HG02970 (cell line): ENCODE data around the gene MYLK.

Source experiments
- ATAC-seq: cut with Tn5 transposase; IDR thresholded peaks from one replicate; pipeline ENCODE4 v1.9.1; 2021; ENCODE audit warnings: mild to moderate bottlenecking, moderate library complexity, moderate number of reproducible peaks; ENCODE audit not compliant: unreplicated experiment, low FRiP score

MYLK gene

GRCh38 chr3:123686251-123686650, 197.9 kb downstream of the MYLK start:
- no peak for ATAC-seq

DNA sequence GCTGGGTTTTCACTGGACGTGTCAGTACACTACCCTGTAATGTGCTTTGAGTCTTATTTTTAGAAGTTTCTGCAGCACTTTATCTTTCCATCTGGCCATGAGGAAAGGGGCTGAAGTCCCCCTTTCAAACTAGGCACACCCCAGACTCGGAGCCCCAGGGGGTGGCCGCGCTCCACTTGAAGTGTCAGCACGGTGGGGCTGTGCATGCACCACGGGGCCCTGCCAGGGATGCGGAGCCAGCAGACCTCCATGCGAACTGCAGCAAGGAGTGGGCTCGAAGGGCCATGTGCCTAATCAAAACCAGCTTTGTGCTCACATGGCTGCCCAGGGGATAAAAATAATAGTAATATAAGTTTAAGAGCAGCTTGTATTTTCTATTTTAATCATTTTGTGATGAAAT, 198.4 kb downstream of the MYLK start:
- no peak for ATAC-seq

DNA sequence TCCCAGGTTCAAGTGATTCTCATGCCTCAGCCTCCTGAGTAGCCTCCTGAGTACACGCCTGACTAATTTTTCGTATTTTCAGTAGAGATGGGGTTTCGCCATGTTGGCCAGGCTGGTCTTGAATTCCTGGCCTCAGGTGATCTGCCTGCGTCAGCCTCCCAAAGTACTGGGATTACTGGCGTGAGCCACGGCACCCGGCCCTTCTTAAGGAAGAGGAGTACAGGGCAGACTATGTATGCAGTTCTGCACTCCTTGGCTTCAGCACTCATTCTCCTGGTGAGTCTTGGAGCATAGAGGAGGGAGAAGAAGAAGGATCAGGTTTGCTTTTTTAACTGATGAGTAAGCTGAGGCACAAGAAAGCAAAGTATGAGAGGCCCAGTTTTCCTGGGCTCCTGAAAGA, 199.5 kb downstream of the MYLK start:
- ATAC-seq: no peak

GRCh38 chr3:123684209-123684608, 199.9 kb downstream of the MYLK start:
- no peak for ATAC-seq

- ATAC-seq: no peak
Measured at GRCh38 chr3:123683505-123684154, 200.5 kb downstream of the MYLK start.

GRCh38 chr3:123682781-123683504, 201.2 kb downstream of the MYLK start:
- ATAC-seq: no peak

DNA sequence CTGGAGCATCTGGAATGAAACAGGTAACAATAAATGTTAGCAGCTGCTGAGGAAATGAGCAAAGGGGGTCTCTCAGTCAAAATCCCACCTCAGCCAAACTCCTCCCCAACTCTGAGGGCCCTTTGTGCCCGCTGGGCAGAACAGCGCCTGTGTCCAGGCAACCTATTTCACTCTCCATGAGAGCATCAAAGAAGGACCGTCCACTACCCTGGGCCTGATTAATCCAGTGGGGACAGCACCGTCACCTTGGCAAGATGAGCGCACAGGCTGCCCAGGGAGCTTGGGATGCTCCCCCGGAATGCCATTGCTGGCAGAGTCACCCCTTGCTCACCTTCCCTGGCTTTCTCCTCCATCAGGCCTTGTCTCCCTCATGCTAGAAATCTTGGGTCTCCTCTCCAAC, 201.8 kb downstream of the MYLK start:
- ATAC-seq: no peak

GRCh38 chr3:123679712-123680386, 204.3 kb downstream of the MYLK start:
- ATAC-seq: no peak

DNA sequence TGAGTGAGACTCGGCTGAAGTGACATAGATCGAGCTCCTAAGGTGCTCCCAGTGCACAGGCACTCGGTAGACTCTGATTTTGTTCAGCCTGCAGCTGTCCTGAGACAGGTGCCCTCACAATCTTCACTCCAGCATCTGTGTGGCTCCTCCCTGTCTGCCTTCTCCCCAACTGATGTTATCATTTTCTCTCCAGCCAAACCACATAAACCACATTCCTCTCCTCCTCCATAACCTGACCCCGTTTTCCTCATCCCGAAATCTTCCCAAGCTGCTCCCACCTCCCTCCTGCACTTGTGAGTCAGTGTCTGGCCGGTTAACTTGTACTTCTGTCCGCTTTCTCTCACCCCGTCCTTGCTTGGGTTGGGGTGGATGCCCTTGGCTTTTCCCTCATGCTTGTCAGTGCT, 206.0 kb downstream of the MYLK start:
- no peak for ATAC-seq

- no peak for ATAC-seq
Measured at GRCh38 chr3:123672429-123673146, 211.5 kb downstream of the MYLK start.

- ATAC-seq: no peak
Measured at GRCh38 chr3:123670743-123671142, 213.4 kb downstream of the MYLK start.

GRCh38 chr3:123668906-123669305, 215.2 kb downstream of the MYLK start:
- ATAC-seq: no peak

DNA sequence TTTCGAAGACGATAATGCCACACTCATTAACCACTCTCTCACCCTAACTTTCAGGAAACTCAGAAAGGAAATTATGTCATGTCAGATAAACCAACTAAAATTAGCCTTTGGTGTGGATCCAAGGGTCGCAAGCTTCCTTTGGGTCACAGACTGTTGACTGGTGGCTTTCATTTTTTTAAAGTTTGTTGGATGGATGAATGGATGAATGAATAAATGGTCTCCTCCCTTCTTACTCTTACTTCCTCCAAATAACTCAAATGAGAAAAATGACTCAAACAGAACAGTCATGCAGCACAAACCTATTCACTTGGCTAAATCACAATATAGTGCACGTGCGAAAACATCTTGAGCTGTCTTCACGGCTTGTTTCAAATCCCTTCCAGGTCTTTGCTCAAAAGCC, 216.3 kb downstream of the MYLK start:
- ATAC-seq: no peak

DNA sequence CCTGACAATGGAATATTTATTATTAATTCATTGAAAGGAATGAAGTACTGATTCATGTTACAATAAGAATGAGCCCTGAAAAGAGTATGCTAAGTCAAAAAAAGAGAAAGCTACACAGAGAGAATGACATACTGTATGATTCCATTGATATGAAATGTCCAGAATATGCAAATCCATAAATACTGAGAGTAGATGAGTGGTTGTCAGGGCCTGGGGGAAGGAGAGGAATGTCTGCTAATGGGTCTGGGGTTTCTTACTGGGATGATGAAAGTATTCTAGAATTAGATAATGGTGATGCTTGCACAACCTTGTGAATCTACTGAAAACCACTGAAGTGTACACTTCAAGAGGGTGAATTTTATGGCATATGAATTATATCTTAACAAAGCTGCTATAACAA, 219.4 kb downstream of the MYLK start:
- no peak for ATAC-seq

DNA sequence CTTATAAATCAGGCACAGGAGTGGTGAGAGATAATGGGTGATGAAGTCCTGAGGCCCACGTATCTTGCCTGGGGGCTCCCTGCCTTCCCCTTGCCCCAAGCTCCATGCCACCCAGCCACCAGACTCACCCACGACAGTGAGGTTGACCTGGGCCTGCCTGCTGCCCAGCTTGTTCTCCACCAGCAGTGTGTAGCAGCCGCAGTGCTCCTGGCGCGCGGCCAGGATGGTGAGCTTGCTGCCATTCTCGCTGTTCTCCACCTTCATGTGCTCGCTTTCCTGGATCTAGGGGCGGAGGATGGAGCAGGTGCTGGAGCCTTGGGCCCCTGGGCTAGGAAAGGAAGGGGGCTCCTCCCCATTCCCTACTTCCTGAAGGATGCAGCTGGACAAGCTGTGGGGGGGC, 220.2 kb downstream of the MYLK start:
- ATAC-seq: no peak

- ATAC-seq: no peak
Measured at GRCh38 chr3:123661973-123662372, 222.2 kb downstream of the MYLK start.

DNA sequence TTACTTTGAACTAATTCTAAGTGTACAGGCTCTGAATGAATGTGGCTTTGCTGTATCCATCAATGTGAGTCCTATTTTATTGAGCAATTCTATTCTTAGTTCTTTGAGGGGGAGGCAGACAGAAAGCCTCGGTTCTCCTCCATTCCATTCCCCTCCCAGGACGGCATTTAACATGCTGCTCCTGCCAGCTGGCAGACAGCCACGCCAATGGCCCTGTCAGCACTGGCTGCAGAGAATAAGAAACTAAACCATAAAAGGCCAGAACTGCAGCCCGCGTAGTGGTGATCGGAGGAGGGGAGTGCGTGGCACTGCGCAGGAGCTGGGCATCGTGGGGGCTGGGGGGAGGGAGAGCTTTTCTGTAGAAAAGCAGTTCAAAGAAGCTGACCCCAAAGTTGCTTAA, 223.2 kb downstream of the MYLK start:
- ATAC-seq: no peak

GRCh38 chr3:123660141-123660675, 223.9 kb downstream of the MYLK start:
- no peak for ATAC-seq

DNA sequence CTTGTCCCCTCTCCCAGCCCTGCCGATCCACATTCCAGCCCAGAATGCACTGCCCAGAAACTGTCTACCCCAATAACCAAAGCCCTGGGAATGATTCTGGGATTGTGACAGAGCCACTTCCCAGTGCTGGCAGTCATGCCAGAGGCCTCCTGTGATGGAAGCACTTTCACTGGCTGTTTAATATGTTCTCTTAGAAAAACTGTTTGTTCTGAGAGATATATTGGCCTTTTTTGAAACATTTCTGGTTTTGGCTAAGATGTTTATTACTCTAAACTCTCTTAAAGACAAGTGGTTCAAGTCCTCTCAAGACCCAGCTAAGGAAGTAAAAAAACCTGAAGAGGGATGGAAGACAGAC, 225.3 kb downstream of the MYLK start:
- no peak for ATAC-seq

- no peak for ATAC-seq
Measured at GRCh38 chr3:123658118-123658851, 225.8 kb downstream of the MYLK start.
